ENCODE measurements around the gene HSPG2.
"Not testable (repeated sequence)": the region's sequence is repeated elsewhere in the genome, so short reads cannot be mapped to it uniquely, and the experiment has no call there.

Gene HSPG2

DNA sequence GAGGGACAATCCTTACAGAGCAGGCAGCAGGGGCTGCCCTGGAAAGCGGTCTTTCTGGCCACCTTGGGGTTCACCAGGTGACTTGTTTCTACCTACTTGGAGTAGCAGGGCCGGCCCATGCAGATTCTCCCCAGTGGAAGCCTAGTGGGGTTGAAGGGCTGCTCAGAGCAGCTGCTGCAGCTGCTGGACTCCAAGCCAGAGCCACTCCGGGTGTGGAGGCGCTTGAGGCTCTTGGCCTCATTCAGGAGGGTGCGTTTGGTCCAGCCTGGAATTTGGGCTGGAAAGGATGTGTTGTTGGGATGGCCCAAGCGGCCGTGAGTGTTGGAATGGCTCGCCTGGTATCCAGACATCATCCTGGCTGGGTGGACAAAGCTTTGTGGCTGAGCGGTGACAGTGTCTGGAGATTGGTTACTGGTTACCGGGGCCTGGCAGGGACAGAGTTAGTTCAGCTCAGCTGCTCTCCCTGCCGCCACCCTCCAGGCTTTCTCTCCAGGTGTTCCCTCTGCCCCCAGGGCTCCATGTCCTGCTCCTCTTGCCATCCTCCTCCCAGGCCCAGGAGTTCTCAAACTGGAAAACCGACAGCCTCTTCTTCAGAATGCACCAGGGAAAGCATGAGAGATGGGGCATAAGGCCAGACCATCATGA, 14.2 kb upstream of the HSPG2 start:
- Mint-ChIP-seq H3K27me3 (no peaks in the 10 kb centered on the region), H3K36me3 (ENCODE audit: insufficient read depth) (no peaks in the 10 kb centered on the region), H3K4me1 (no peaks in the 10 kb centered on the region), H3K4me3 (no peak overlapping the region), H3K27ac (ENCODE audit: low read depth) (no peak overlapping the region), H3K9me3 (no peaks in the 10 kb centered on the region)
- ATAC-seq (replicated peaks; ENCODE audit: extremely low read depth, poor library complexity, severe bottlenecking) = no peak
- no peak for DNase-seq (ENCODE audit: low spot score in 2 of 2)

- H3K4me1 Mint-ChIP-seq = no peaks in the 10 kb centered on the region
- H3K27ac Mint-ChIP-seq (ENCODE audit: low read depth) = no peak overlapping the region
- no peaks in the 10 kb centered on the region for H3K27me3 Mint-ChIP-seq
- H3K36me3 Mint-ChIP-seq (ENCODE audit: insufficient read depth) = no peaks in the 10 kb centered on the region
- DNase-seq (ENCODE audit: low spot score in 2 of 2) (no peak), ATAC-seq (replicated peaks; ENCODE audit: extremely low read depth, poor library complexity, severe bottlenecking) (no peak)
- H3K9me3 Mint-ChIP-seq = no peaks in the 10 kb centered on the region
- H3K4me3 Mint-ChIP-seq = no peak overlapping the region
Observed at GRCh38 chr1:21950734-21951133, 13.6 kb upstream of the HSPG2 start.

DNA sequence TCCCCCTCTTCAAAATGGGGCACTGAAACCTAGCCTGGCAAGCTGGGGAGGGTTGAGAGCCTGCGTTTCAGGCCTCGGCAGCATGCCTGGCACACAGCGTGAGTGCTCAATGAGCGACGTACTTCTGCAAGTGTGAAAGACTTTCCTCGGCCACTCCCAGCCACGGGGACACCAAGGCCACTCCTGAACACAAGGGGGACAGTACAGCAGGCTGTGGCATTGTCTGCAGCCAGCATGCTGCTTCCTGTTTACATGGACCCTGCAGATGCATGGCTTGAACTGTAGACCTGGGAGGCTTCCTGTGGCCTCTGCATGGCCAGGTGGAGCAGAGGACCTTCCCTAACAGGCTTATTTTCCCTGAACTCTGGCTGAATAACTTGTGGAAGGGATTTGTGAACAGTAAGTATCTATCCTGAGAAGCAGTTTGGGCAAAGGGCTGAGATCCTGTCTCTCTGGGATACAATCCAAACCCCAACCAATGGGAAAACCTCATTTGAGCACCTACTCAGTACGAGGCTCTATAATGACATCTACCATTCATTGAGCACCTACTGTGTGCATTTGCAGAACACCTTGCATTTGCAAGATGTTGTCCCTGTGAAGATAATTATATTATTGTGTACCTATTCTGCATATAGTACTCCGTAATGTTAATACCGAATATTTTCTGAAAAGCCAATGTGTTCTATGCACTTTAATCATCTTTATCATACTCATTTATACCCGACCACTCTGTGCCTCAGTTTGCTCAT, 9.9 kb upstream of the HSPG2 start:
- Mint-ChIP-seq H3K9me3 (no peaks in the 10 kb centered on the region), H3K27me3 (peaks cover 18% of the 10 kb centered on the region), H3K27ac (ENCODE audit: low read depth) (no peak overlapping the region), H3K36me3 (ENCODE audit: insufficient read depth) (no peaks in the 10 kb centered on the region), H3K4me1 (no peaks in the 10 kb centered on the region), H3K4me3 (no peak overlapping the region)
- no peak for DNase-seq (ENCODE audit: low spot score in 2 of 2)
- ATAC-seq (replicated peaks; ENCODE audit: extremely low read depth, poor library complexity, severe bottlenecking) = no peak

- Mint-ChIP-seq H3K9me3 (no peaks in the 10 kb centered on the region), H3K4me3 (no peak overlapping the region), H3K27ac (ENCODE audit: low read depth) (no peak overlapping the region), H3K27me3 (peaks cover 25% of the 10 kb centered on the region), H3K36me3 (ENCODE audit: insufficient read depth) (no peaks in the 10 kb centered on the region), H3K4me1 (no peaks in the 10 kb centered on the region)
- no peak for ATAC-seq (replicated peaks; ENCODE audit: extremely low read depth, poor library complexity, severe bottlenecking)
- no peak for DNase-seq (ENCODE audit: low spot score in 2 of 2)
Observed at GRCh38 chr1:21944733-21945073, 7.6 kb upstream of the HSPG2 start.

GRCh38 chr1:21942959-21943640, 6.0 kb upstream of the HSPG2 start:
- not testable (repeated sequence) for H3K4me3 Mint-ChIP-seq; H3K4me1 Mint-ChIP-seq; H3K36me3 Mint-ChIP-seq (ENCODE audit: insufficient read depth); DNase-seq (ENCODE audit: low spot score in 2 of 2); ATAC-seq (replicated peaks; ENCODE audit: extremely low read depth, poor library complexity, severe bottlenecking); H3K9me3 Mint-ChIP-seq; H3K27ac Mint-ChIP-seq (ENCODE audit: low read depth)
- peaks cover 34% of the 10 kb centered on the region for H3K27me3 Mint-ChIP-seq

DNA sequence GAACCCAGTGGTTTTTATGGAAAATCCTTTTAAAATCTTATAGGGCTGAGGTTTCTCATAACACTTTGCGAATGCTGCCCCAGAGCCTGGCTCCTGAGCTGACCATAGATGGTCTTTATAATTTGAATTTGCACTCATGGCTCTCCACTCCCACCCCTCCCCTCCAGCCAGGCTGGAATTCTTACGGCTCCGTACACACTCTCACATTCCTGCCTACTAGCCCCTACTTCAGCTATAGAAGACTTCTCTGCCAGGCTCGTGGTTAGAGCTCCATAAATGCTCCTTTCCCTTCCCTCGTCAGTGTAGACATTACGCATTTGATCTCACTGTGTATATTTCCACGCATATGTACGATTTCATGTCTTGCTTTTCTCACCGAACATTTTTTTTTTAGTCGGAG, 5.4 kb upstream of the HSPG2 start:
- no peak for ATAC-seq (replicated peaks; ENCODE audit: extremely low read depth, poor library complexity, severe bottlenecking)
- Mint-ChIP-seq H3K4me1 (peaks cover 10% of the 10 kb centered on the region), H3K4me3 (no peak overlapping the region), H3K27me3 (peaks cover 41% of the 10 kb centered on the region), H3K9me3 (no peaks in the 10 kb centered on the region), H3K27ac (ENCODE audit: low read depth) (no peak overlapping the region), H3K36me3 (ENCODE audit: insufficient read depth) (peaks cover 4% of the 10 kb centered on the region)
- no peak for DNase-seq (ENCODE audit: low spot score in 2 of 2)

GRCh38 chr1:21941370-21941769, 4.3 kb upstream of the HSPG2 start:
- DNase-seq (ENCODE audit: low spot score in 2 of 2) (no peak), ATAC-seq (replicated peaks; ENCODE audit: extremely low read depth, poor library complexity, severe bottlenecking) (no peak)
- Mint-ChIP-seq H3K4me3 (no peak overlapping the region), H3K27ac (ENCODE audit: low read depth) (no peak overlapping the region), H3K4me1 (peaks cover 12% of the 10 kb centered on the region), H3K36me3 (ENCODE audit: insufficient read depth) (peaks cover 4% of the 10 kb centered on the region), H3K27me3 (peaks cover 44% of the 10 kb centered on the region), H3K9me3 (no peaks in the 10 kb centered on the region)

DNA sequence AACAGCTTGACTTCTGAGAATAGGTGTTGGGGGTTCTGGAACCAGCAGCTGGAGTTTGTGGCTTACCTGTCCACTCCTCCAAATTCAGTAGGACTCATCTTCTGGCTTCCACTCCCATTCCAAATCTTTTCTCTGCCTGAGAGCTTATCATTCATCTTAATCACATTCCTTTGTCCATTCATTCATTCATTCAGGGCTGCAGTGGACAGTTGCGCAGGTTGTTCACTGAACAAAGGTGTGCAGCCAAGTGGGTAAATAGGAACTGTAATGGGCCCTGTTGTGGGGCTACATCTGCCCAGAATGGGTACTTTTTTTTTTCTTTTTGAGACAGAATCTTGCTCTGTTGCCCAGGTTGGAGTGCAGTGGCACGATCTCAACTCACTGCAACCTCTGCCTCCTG, 3.4 kb upstream of the HSPG2 start:
- H3K27me3 Mint-ChIP-seq = peaks cover 50% of the 10 kb centered on the region
- ATAC-seq (replicated peaks; ENCODE audit: extremely low read depth, poor library complexity, severe bottlenecking) (no peak), DNase-seq (ENCODE audit: low spot score in 2 of 2) (no peak)
- H3K4me3 Mint-ChIP-seq = no peak overlapping the region
- peaks cover 12% of the 10 kb centered on the region for H3K4me1 Mint-ChIP-seq
- no peak overlapping the region for H3K27ac Mint-ChIP-seq (ENCODE audit: low read depth)
- peaks cover 4% of the 10 kb centered on the region for H3K36me3 Mint-ChIP-seq (ENCODE audit: insufficient read depth)
- H3K9me3 Mint-ChIP-seq = no peaks in the 10 kb centered on the region

DNA sequence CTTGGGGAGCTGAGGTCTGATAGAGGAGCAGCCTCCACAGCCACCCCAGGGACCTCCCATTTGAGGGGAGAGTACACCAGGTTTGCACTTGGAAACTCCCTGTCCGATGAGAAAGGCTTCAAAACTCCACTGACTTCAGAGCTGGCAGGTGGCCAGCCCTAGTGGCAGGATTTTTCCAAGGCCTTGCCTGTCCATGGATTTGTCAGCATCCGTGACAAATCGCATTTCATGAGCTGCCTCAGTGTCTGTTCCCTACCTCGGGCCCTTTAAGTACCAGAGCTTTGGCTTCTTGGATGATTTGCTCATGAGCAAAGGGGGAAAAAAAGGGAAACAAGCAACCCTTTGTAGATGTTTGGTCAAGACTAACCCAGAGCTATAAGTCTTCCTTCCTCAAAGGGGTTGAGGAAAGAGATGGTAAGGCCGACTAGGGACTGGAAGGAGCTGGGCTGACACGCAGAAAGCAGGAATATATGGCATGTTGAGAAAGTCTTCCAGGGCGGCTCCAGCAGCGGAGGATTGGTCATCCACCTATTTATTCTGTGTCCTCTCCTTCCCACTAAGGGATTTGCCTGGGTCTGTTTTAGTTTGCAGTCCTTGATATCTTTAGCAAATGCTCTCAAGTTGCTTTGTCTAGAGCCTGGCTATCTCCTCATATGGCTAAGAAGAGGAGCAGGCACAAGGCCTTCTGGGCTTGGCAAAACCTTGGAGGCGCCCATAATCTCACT, 2.7 kb upstream of the HSPG2 start:
- no peak overlapping the region for H3K27ac Mint-ChIP-seq (ENCODE audit: low read depth)
- no peak for ATAC-seq (replicated peaks; ENCODE audit: extremely low read depth, poor library complexity, severe bottlenecking)
- peaks cover 56% of the 10 kb centered on the region for H3K27me3 Mint-ChIP-seq
- H3K9me3 Mint-ChIP-seq = no peaks in the 10 kb centered on the region
- H3K4me3 Mint-ChIP-seq = no peak overlapping the region
- no peak for DNase-seq (ENCODE audit: low spot score in 2 of 2)
- peaks cover 12% of the 10 kb centered on the region for H3K4me1 Mint-ChIP-seq
- H3K36me3 Mint-ChIP-seq (ENCODE audit: insufficient read depth) = peaks cover 4% of the 10 kb centered on the region

- ATAC-seq (replicated peaks; ENCODE audit: extremely low read depth, poor library complexity, severe bottlenecking) (no peak), DNase-seq (ENCODE audit: low spot score in 2 of 2) (no peak)
- H3K36me3 Mint-ChIP-seq (ENCODE audit: insufficient read depth) = peaks cover 4% of the 10 kb centered on the region
- H3K27me3 Mint-ChIP-seq = peaks cover 48% of the 10 kb centered on the region
- H3K9me3 Mint-ChIP-seq = no peaks in the 10 kb centered on the region
- H3K4me1 Mint-ChIP-seq = peaks cover 12% of the 10 kb centered on the region
- H3K27ac Mint-ChIP-seq (ENCODE audit: low read depth) = no peak overlapping the region
- peak overlapping the region; percentile 87 for H3K4me3 Mint-ChIP-seq
Observed at GRCh38 chr1:21938732-21939538, 1.8 kb upstream of the HSPG2 start.

DNA sequence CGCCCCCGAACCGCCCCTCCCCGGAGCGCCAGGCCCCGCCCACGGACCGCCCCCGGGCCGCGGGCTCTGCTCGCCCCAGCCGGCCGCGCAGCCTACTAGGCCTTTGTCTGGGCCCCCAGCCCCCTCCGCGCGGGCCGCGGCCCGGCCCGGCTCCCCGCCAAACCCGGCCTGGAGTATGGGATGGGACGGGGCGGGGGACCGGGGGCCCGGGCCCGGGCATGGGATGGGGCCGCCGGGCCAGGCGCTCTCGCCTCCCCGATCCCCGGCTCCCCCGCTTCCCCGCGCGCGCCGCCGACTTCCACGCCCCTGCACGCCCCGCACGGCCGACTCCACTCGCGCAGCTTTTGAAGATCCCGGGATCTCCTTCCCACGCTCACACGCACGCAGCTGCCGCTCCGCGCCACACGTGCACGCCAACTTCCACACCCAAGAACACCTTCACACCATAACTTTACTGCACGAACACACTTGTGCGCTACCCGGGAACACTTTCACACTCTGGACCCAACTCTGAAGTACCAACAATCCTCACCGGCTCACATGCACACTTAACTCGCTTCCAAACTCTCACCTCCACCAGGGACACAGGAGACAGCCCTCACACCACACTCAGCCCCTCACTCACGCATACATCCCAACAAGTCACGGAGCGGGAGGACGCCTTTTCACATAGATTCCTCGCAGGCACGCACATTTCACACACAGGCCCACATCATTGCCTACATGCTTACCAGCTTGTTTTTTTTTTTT, 437 bp upstream of the HSPG2 start:
- Mint-ChIP-seq H3K4me1 (peaks cover 12% of the 10 kb centered on the region), H3K27ac (ENCODE audit: low read depth) (peak overlapping the region; percentile 23), H3K36me3 (ENCODE audit: insufficient read depth) (peaks cover 4% of the 10 kb centered on the region), H3K27me3 (peaks cover 43% of the 10 kb centered on the region), H3K4me3 (peak overlapping the region; percentile 87), H3K9me3 (no peaks in the 10 kb centered on the region)
- ATAC-seq (replicated peaks; ENCODE audit: extremely low read depth, poor library complexity, severe bottlenecking) (peak; percentile 60), DNase-seq (ENCODE audit: low spot score in 2 of 2) (peak in 1 of 2 donors; percentile 10)
